Stomach (tissue), 9 donors: ENCODE data around the gene FAM171A1. TPM values are rescaled to one million over a fixed set of nuclear protein-coding genes. Genes with fewer than 3 reads are reported as not detected.
A peak's percentile ranks its signal among the peaks of the same experiment; 100 is the strongest.

Experiments
- DNase-seq, 2 donors: peaks; one replicate each; pipeline versions ENCODE4 v3.0.0 to v3.0.0-alpha.2; 2013 to 2019
- H3K27ac ChIP-seq, 5 donors: fragments of 200-600 bp in 4 of 5; sonication (generic) in 4 of 5; one replicate each; pipeline ENCODE4 v1.5.1; 2013 to 2019; ENCODE audit warnings: mild to moderate bottlenecking in 1 of 5, moderate library complexity in 1 of 5
- H3K27me3 ChIP-seq, 3 donors: fragments of 200-600 bp; sonication (generic); one replicate each; pipeline ENCODE4 v1.5.1; 2017 to 2019; ENCODE audit warnings: mixed run types in 1 of 3
- H3K36me3 ChIP-seq, 4 donors: fragments of 200-600 bp; sonication (generic); 1 replicate in 3 of 4; 2 replicates in 1 of 4; pipeline ENCODE4 v1.5.1; 2016 to 2019
- H3K4me1 ChIP-seq, 4 donors: fragments of 200-600 bp; sonication (generic); one replicate each; pipeline ENCODE4 v1.5.1; 2016 to 2019
- H3K4me3 ChIP-seq, 4 donors: fragments of 200-600 bp; sonication (generic) in 3 of 4; one replicate each; pipeline ENCODE4 v1.5.1; 2016 to 2019; ENCODE audit warnings: mild to moderate bottlenecking in 1 of 4
- H3K9me3 ChIP-seq, 4 donors: fragments of 200-600 bp; sonication (generic); one replicate each; pipeline ENCODE4 v1.5.1; 2016 to 2019
- CTCF ChIP-seq, 7 experiments: fragments of 450-650 bp in 4 of 7; fragments of 200-600 bp in 3 of 7; sonication (generic) in 3 of 7; IDR thresholded peaks; one replicate each; pipeline ENCODE4 v1.5.1; 2016 to 2019; ENCODE audit warnings: antibody characterized with exemption in 7 of 7, control low read depth in 2 of 7, mild to moderate bottlenecking in 1 of 7
- EP300 ChIP-seq: sonication (generic); formaldehyde crosslinking; IDR thresholded peaks from one replicate; pipeline ENCODE4 v1.6.1; 2017; ENCODE audit warnings: antibody characterized with exemption
- POLR2A ChIP-seq, 4 donors: fragments of 450-650 bp; IDR thresholded peaks; one replicate each; pipeline ENCODE4 v1.6.1; 2016; ENCODE audit warnings: antibody characterized with exemption in 4 of 4, control low read depth in 2 of 4, mild to moderate bottlenecking in 1 of 4, moderate library complexity in 1 of 4
- POLR2AphosphoS5 ChIP-seq, 3 donors: sonication (generic); formaldehyde crosslinking; IDR thresholded peaks; one replicate each; pipeline ENCODE4 v1.6.1; 2016; ENCODE audit warnings: antibody characterized with exemption in 3 of 3
- WGBS, 5 donors: extraction: QIAGEN DNeasy Blood & Tissue Kit in 3 of 5; methylation state at CpG; one replicate each; pipeline versions ENCODE4 v1.1.5 to v1.1.7; 2013 to 2018; 5-methylcytosine and 5-hydroxymethylcytosine counted together
- intact Hi-C: fragments of 100-400 bp; cut with DNase I; formaldehyde crosslinking; loops from one replicate; pipeline ENCODE4 v1.15.1; 2023; ENCODE audit warnings: low total_unique reads
- polyA plus RNA-seq, 3 donors: library from polyadenylated mRNA; stranded (reverse); fragments of 200-250 nt; gene quantifications; one replicate each; pipeline ENCODE4 v1.2.3, GENCODE V29; 2013
- total RNA-seq, 5 donors: library from RNA; depleted of rRNA; stranded (reverse); fragments of >200 nt; gene quantifications; one replicate each; pipeline versions ENCODE4 v1.1.0 to v1.2.3, GENCODE V29; 2014 to 2016
- donor health status: healthy with polysubstance abuse.
- donor health status: Bipolar disorder and iron deficiency.
- donor health status: healthy.

Gene FAM171A1
- total and polyA plus RNA-seq, 8 donors: 1.8 to 98.7 (median 10.3) TPM

- Histone ChIP-seq H3K4me1 (peaks cover 7 to 48% (median 28%) of the 10 kb centered on the region in 4 donors), H3K36me3 (no peaks in the 10 kb centered on the region), H3K27me3 (no peaks in the 10 kb centered on the region), H3K9me3 (no peaks in the 10 kb centered on the region), H3K4me3 (no peak overlapping the region), H3K27ac (peak overlapping the region in 1 of 5 donors; percentile 34)
- peak in 1 of 2 donors; percentile 48 for DNase-seq
- TF ChIP-seq EP300 (no peak), POLR2AphosphoS5 (IDR thresholded peaks at IDR 0.05) (no peak), POLR2A (IDR thresholded peaks at IDR 0.05) (no peak)
- 50 to 65% (median 61%) methylated on average over 8 of the region's 8 CpGs for WGBS, 5 donors
- intact Hi-C loops: no loop called here
Observed at GRCh38 chr10:15346440-15347141, 24.5 kb downstream of the FAM171A1 start.

GRCh38 chr10:15345450-15345849 is 25.6 kb downstream of the FAM171A1 start:
- intact Hi-C loops: no loop called here
- H3K27me3 ChIP-seq: no peaks in the 10 kb centered on the region
- peaks cover 7 to 52% (median 31%) of the 10 kb centered on the region in 4 donors for H3K4me1 ChIP-seq
- no peak for TF ChIP-seq CTCF (IDR thresholded peaks at IDR 0.05)
- no peak for TF ChIP-seq POLR2AphosphoS5 (IDR thresholded peaks at IDR 0.05)
- TF ChIP-seq POLR2A (IDR thresholded peaks at IDR 0.05): no peak
- no peak for TF ChIP-seq EP300
- H3K27ac ChIP-seq: no peak overlapping the region
- WGBS, 5 donors: 71 to 93% (median 83%) methylated on average over 4 to 5 of the region's 5 CpGs
- no peak for DNase-seq
- H3K36me3 ChIP-seq: no peaks in the 10 kb centered on the region
- H3K9me3 ChIP-seq: no peaks in the 10 kb centered on the region
- no peak overlapping the region for H3K4me3 ChIP-seq

GRCh38 chr10:15344876-15345285 is 26.2 kb downstream of the FAM171A1 start:
- WGBS, 5 donors: 33 to 49% (median 35%) methylated on average over 8 of the region's 8 CpGs

GRCh38 chr10:15344256-15344875 is 26.7 kb downstream of the FAM171A1 start:
- DNase-seq: no peak
- H3K4me3 ChIP-seq: no peak overlapping the region
- 80 to 86% (median 84%) methylated on average over 4 of the region's 4 CpGs for WGBS, 5 donors
- no peaks in the 10 kb centered on the region for H3K9me3 ChIP-seq
- peaks cover 7 to 46% (median 27%) of the 10 kb centered on the region in 4 donors for H3K4me1 ChIP-seq
- no peaks in the 10 kb centered on the region for H3K27me3 ChIP-seq
- H3K27ac ChIP-seq: peak overlapping the region in 1 of 5 donors; percentile 46
- TF ChIP-seq EP300: no peak
- TF ChIP-seq CTCF (IDR thresholded peaks at IDR 0.05): no peak
- TF ChIP-seq POLR2AphosphoS5 (IDR thresholded peaks at IDR 0.05): no peak
- TF ChIP-seq POLR2A (IDR thresholded peaks at IDR 0.05): no peak
- no peaks in the 10 kb centered on the region for H3K36me3 ChIP-seq
- intact Hi-C loops: no loop called here

More at GRCh38 chr10:15344876-15345285, 26.2 kb downstream of the FAM171A1 start:
- intact Hi-C loops: no loop called here
- Histone ChIP-seq H3K4me1 (peaks cover 7 to 52% (median 31%) of the 10 kb centered on the region in 4 donors), H3K36me3 (no peaks in the 10 kb centered on the region), H3K4me3 (no peak overlapping the region), H3K27me3 (no peaks in the 10 kb centered on the region), H3K9me3 (no peaks in the 10 kb centered on the region), H3K27ac (peak overlapping the region in 1 of 5 donors; percentile 46)
- TF ChIP-seq POLR2A (IDR thresholded peaks at IDR 0.05) (no peak), EP300 (no peak), POLR2AphosphoS5 (IDR thresholded peaks at IDR 0.05) (peak in 2 of 3 donors; percentile 5 to 58), CTCF (IDR thresholded peaks at IDR 0.05) (no peak)
- peak in 1 of 2 donors; percentile 88 for DNase-seq
